NCI-H345 (cell line): Measurements from ENCODE around the gene HMGN5.

ENCODE experiments used
- DNase-seq: peaks from one replicate; lab custom pipeline; 2025; lab: John Stamatoyannopoulos, UW

Gene HMGN5

GRCh38 chrX:81120258-81120935, 81.3 kb downstream of the HMGN5 start:
- DNase-seq = no peak

GRCh38 chrX:81114757-81115156, 87.0 kb downstream of the HMGN5 start:
- DNase-seq = no peak

- DNase-seq = no peak
These were observed 91.4 kb downstream of the HMGN5 start for GRCh38 chrX:81110286-81110685.

GRCh38 chrX:81082649-81083048, 119.1 kb downstream of the HMGN5 start:
- DNase-seq = no peak
